ENCODE results near the gene MAP3K5.

- TF ChIP-seq CTCF (IDR thresholded peaks at IDR 0.05) (no peak), POLR2AphosphoS5 (IDR thresholded peaks at IDR 0.05) (no peak), POLR2A (IDR thresholded peaks at IDR 0.05) (no peak)
Observed at GRCh38 chr6:136523196-136523595, 269.1 kb downstream of the MAP3K5 start.
